ENCODE results near the gene KCNJ4.

Gene KCNJ4

GRCh38 chr22:38489142-38489541 lies 34.1 kb upstream of the KCNJ4 start:
- no peak overlapping the region for H3K27ac ChIP-seq (ENCODE audit: low read depth, low read length)
- H3K9ac ChIP-seq (ENCODE audit: low read length), result no peak overlapping the region
- H3K4me3 ChIP-seq (ENCODE audit: low read depth, low read length), result no peak overlapping the region
- no peaks in the 10 kb centered on the region for H3K9me3 ChIP-seq (ENCODE audit: control insufficient read depth, insufficient read depth, low read depth, low read length)
- peaks cover 11% of the 10 kb centered on the region; the same call in 1 of the 2 replicates for H3K4me1 ChIP-seq (ENCODE audit: control insufficient read depth, insufficient read depth, low read length)
- H3K27me3 ChIP-seq (ENCODE audit: control insufficient read depth, insufficient read depth, low read length), result no peaks in the 10 kb centered on the region
- H3K36me3 ChIP-seq (ENCODE audit: control insufficient read depth, insufficient read depth, low read length), result peaks cover 97% of the 10 kb centered on the region

DNA sequence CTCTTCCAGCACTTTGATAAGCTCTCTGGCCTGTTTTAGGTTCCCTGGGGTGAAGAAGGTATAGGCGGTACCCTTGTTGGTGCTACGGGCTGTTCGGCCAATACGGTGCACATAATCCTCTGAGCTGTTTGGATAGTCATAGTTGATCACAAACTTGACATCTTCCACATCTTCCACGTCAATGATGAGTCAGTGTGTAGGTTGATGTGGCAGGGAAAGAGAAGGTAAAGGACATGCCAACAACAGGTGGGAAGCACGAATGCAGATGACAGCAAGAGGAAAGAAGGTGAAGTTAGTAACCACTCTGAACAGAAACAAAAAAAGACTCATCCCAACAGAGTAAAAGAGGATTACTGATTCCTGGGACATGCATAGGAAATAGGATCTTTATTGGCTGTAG lies 32.9 kb upstream of the KCNJ4 start:
- H3K36me3 ChIP-seq (ENCODE audit: control insufficient read depth, insufficient read depth, low read length), result peaks cover 97% of the 10 kb centered on the region
- peaks cover 11% of the 10 kb centered on the region; the same call in 1 of the 2 replicates for H3K4me1 ChIP-seq (ENCODE audit: control insufficient read depth, insufficient read depth, low read length)
- no peak overlapping the region for H3K9ac ChIP-seq (ENCODE audit: low read length)
- no peak overlapping the region for H3K4me3 ChIP-seq (ENCODE audit: low read depth, low read length)
- no peak overlapping the region for H3K27ac ChIP-seq (ENCODE audit: low read depth, low read length)
- H3K9me3 ChIP-seq (ENCODE audit: control insufficient read depth, insufficient read depth, low read depth, low read length), result no peaks in the 10 kb centered on the region
- H3K27me3 ChIP-seq (ENCODE audit: control insufficient read depth, insufficient read depth, low read length), result no peaks in the 10 kb centered on the region

GRCh38 chr22:38485783-38486182 lies 30.8 kb upstream of the KCNJ4 start:
- Histone ChIP-seq H3K9ac (ENCODE audit: low read length) (no peak overlapping the region), H3K27me3 (ENCODE audit: control insufficient read depth, insufficient read depth, low read length) (no peaks in the 10 kb centered on the region), H3K27ac (ENCODE audit: low read depth, low read length) (no peak overlapping the region), H3K4me3 (ENCODE audit: low read depth, low read length) (no peak overlapping the region), H3K4me1 (ENCODE audit: control insufficient read depth, insufficient read depth, low read length) (peaks cover 9% of the 10 kb centered on the region; the same call in 1 of the 2 replicates), H3K36me3 (ENCODE audit: control insufficient read depth, insufficient read depth, low read length) (peaks cover 97% of the 10 kb centered on the region), H3K9me3 (ENCODE audit: control insufficient read depth, insufficient read depth, low read depth, low read length) (no peaks in the 10 kb centered on the region)

DNA sequence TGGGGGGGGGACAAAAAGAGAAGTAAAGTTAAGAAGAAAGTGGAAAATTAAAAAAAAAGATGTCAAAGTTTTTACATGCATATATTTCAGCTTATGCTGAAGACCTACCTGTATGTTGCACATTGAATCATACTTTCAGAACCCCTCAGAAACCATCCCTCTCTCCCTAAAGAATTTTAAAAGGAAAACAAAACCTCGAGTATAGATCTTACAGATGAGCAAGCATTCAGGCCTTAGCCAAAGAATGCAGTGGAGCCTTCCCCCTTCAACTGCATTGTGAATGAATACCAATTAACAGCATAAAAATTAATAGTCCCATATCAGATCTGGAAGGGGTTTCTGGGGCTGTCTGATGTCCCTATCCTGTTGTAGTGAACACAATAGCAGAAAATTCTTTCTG lies 29.2 kb upstream of the KCNJ4 start:
- H3K9me3 ChIP-seq (ENCODE audit: control insufficient read depth, insufficient read depth, low read depth, low read length), result no peaks in the 10 kb centered on the region
- H3K27me3 ChIP-seq (ENCODE audit: control insufficient read depth, insufficient read depth, low read length), result no peaks in the 10 kb centered on the region
- H3K4me1 ChIP-seq (ENCODE audit: control insufficient read depth, insufficient read depth, low read length), result no peaks in the 10 kb centered on the region
- no peak overlapping the region for H3K27ac ChIP-seq (ENCODE audit: low read depth, low read length)
- H3K4me3 ChIP-seq (ENCODE audit: low read depth, low read length), result no peak overlapping the region
- H3K36me3 ChIP-seq (ENCODE audit: control insufficient read depth, insufficient read depth, low read length), result peaks cover 91% of the 10 kb centered on the region
- no peak overlapping the region for H3K9ac ChIP-seq (ENCODE audit: low read length)

GRCh38 chr22:38482662-38483308 lies 27.8 kb upstream of the KCNJ4 start:
- Histone ChIP-seq H3K27me3 (ENCODE audit: control insufficient read depth, insufficient read depth, low read length) (no peaks in the 10 kb centered on the region), H3K4me1 (ENCODE audit: control insufficient read depth, insufficient read depth, low read length) (no peaks in the 10 kb centered on the region), H3K9ac (ENCODE audit: low read length) (no peak overlapping the region), H3K36me3 (ENCODE audit: control insufficient read depth, insufficient read depth, low read length) (peaks cover 79% of the 10 kb centered on the region), H3K27ac (ENCODE audit: low read depth, low read length) (no peak overlapping the region), H3K4me3 (ENCODE audit: low read depth, low read length) (no peak overlapping the region), H3K9me3 (ENCODE audit: control insufficient read depth, insufficient read depth, low read depth, low read length) (no peaks in the 10 kb centered on the region)

DNA sequence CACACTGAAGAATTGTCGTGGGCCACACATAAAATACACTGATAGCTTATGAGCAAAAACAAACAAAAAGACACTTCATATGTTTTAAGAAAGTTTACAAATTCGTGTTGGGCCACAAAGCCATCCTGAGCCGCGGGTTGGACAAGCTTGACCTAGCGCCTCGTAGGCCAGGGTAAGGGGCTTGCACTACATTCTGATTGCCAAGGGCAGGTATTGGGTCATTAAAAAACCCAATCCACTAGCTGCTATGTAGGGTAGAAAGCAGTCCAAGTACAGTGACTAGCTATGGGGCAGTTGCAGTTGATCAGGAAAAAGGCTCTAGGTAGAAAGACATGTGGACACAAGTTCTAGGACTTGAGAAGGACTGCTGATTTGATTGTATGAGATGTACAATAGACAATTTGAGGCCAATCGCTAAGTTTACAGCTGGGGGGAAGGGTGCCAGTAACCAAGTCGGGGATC lies 26.9 kb upstream of the KCNJ4 start:
- Histone ChIP-seq H3K9ac (ENCODE audit: low read length) (no peak overlapping the region), H3K27ac (ENCODE audit: low read depth, low read length) (no peak overlapping the region), H3K36me3 (ENCODE audit: control insufficient read depth, insufficient read depth, low read length) (peaks cover 71% of the 10 kb centered on the region)

GRCh38 chr22:38481162-38481870 lies 26.3 kb upstream of the KCNJ4 start:
- Histone ChIP-seq H3K27me3 (ENCODE audit: control insufficient read depth, insufficient read depth, low read length) (no peaks in the 10 kb centered on the region), H3K9me3 (ENCODE audit: control insufficient read depth, insufficient read depth, low read depth, low read length) (no peaks in the 10 kb centered on the region), H3K4me3 (ENCODE audit: low read depth, low read length) (no peak overlapping the region), H3K4me1 (ENCODE audit: control insufficient read depth, insufficient read depth, low read length) (no peaks in the 10 kb centered on the region), H3K36me3 (ENCODE audit: control insufficient read depth, insufficient read depth, low read length) (peaks cover 65% of the 10 kb centered on the region), H3K9ac (ENCODE audit: low read length) (no peak overlapping the region), H3K27ac (ENCODE audit: low read depth, low read length) (no peak overlapping the region)

More for the DNA sequence above, 26.9 kb upstream of the KCNJ4 start:
- H3K4me3 ChIP-seq (ENCODE audit: low read depth, low read length), result no peak overlapping the region
- no peaks in the 10 kb centered on the region for H3K4me1 ChIP-seq (ENCODE audit: control insufficient read depth, insufficient read depth, low read length)
- no peaks in the 10 kb centered on the region for H3K9me3 ChIP-seq (ENCODE audit: control insufficient read depth, insufficient read depth, low read depth, low read length)
- H3K27me3 ChIP-seq (ENCODE audit: control insufficient read depth, insufficient read depth, low read length), result no peaks in the 10 kb centered on the region

DNA sequence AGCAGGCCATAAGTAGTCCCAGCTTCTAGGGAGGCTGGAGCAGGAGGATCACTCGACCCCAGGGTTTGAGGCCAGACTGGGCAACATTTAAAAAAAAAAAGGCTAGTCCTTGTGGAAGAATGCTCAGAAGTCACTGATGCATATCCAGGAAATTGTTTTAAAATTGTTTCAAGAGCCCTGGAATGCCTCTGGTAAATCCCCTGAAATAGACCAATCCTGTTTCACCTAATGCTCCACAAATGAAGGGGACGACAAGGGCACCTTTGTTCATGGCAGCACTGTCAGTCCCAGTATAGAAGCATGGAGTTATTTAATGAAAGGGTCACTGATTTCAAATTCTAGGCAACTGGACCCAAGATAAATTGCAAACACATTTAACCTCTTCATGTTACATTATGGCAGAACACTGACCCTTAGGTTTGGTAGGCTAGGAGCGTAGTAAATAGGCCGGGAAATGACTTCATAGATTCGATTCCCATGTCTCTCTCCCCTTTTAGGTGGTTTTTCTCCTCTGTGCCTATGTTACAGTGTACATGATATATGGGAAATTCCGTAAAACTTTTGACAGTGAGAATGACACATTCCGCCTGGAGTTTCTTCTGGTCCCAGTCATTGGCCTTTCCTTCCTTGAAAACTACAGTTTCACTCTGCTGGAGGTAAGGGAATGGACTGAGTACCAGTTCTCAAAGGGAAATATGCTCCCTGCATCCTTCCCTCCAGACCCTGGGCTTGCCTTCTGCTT lies 24.3 kb upstream of the KCNJ4 start:
- Histone ChIP-seq H3K27me3 (ENCODE audit: control insufficient read depth, insufficient read depth, low read length) (no peaks in the 10 kb centered on the region), H3K4me3 (ENCODE audit: low read depth, low read length) (no peak overlapping the region), H3K27ac (ENCODE audit: low read depth, low read length) (no peak overlapping the region), H3K9ac (ENCODE audit: low read length) (no peak overlapping the region), H3K9me3 (ENCODE audit: control insufficient read depth, insufficient read depth, low read depth, low read length) (no peaks in the 10 kb centered on the region), H3K4me1 (ENCODE audit: control insufficient read depth, insufficient read depth, low read length) (no peaks in the 10 kb centered on the region; the same call in 1 of the 2 replicates), H3K36me3 (ENCODE audit: control insufficient read depth, insufficient read depth, low read length) (peaks cover 47% of the 10 kb centered on the region)

DNA sequence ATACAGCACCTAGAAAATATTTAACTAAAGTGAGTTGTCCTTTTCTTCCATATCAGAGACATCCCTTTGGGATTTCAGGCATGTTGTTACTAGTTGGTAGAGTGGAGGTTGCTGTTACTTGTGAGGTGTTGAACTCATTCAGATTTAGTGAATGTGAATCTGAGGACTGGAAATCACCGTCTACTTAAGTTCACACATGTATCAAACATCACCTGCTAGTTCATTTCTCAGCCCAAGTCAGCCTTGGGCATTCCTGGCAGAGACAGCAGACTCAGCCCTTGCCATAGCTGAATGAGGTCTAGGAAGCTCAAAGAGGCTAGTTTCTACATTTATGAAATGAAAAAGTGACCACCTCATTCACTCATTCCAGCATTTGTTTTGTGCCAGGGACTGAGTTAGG lies 22.6 kb upstream of the KCNJ4 start:
- Histone ChIP-seq H3K4me3 (ENCODE audit: low read depth, low read length) (no peak overlapping the region), H3K27me3 (ENCODE audit: control insufficient read depth, insufficient read depth, low read length) (no peaks in the 10 kb centered on the region), H3K9me3 (ENCODE audit: control insufficient read depth, insufficient read depth, low read depth, low read length) (no peaks in the 10 kb centered on the region), H3K27ac (ENCODE audit: low read depth, low read length) (no peak overlapping the region), H3K4me1 (ENCODE audit: control insufficient read depth, insufficient read depth, low read length) (no peaks in the 10 kb centered on the region; the same call in 1 of the 2 replicates), H3K9ac (ENCODE audit: low read length) (no peak overlapping the region), H3K36me3 (ENCODE audit: control insufficient read depth, insufficient read depth, low read length) (peaks cover 30% of the 10 kb centered on the region)

- H3K36me3 ChIP-seq (ENCODE audit: control insufficient read depth, insufficient read depth, low read length), result peaks cover 3% of the 10 kb centered on the region; the same call in 1 of the 2 replicates
- H3K9ac ChIP-seq (ENCODE audit: low read length), result no peak overlapping the region
- no peak overlapping the region for H3K27ac ChIP-seq (ENCODE audit: low read depth, low read length)
- H3K9me3 ChIP-seq (ENCODE audit: control insufficient read depth, insufficient read depth, low read depth, low read length), result no peaks in the 10 kb centered on the region
- H3K4me1 ChIP-seq (ENCODE audit: control insufficient read depth, insufficient read depth, low read length), result no peaks in the 10 kb centered on the region; the same call in 1 of the 2 replicates
- no peak overlapping the region for H3K4me3 ChIP-seq (ENCODE audit: low read depth, low read length)
- 0 out of 2 replicates have a peak, but pooled peaks cover under 1% of the 10 kb centered on the region for H3K27me3 ChIP-seq (ENCODE audit: control insufficient read depth, insufficient read depth, low read length)
Measured at GRCh38 chr22:38474003-38474607, 19.1 kb upstream of the KCNJ4 start.

All from HUES6 (cell line).